ENCODE measurements around the gene AP1AR.
"Not testable (repeated sequence)": the region's sequence is repeated elsewhere in the genome, so short reads cannot be mapped to it uniquely, and the experiment has no call there.

The AP1AR gene

GRCh38 chr4:112289407-112290253, 58.0 kb downstream of the AP1AR start:
- DNase-seq (ENCODE audit: low read depth, low spot score): no peak
- no peak overlapping the region for H3K27ac ChIP-seq (ENCODE audit: low read length)
- no CpG with 5 or more reads among the region's 10 CpGs for WGBS (ENCODE audit: insufficient coverage, insufficient read length)
- H3K27me3 ChIP-seq (ENCODE audit: control insufficient read depth, insufficient read depth, low read length): peaks cover 1% of the 10 kb centered on the region; the same call in 1 of the 2 replicates
- no peaks in the 10 kb centered on the region for H3K9me3 ChIP-seq (ENCODE audit: control insufficient read depth, insufficient read depth, low read length)
- no peaks in the 10 kb centered on the region; the same call in 1 of the 2 replicates for H3K4me1 ChIP-seq (ENCODE audit: control insufficient read depth, insufficient read depth, low read length)
- no peak overlapping the region for H3K4me3 ChIP-seq (ENCODE audit: low read length)
- no peaks in the 10 kb centered on the region for H3K36me3 ChIP-seq (ENCODE audit: control insufficient read depth, insufficient read depth, low read length)

- no peak for DNase-seq (ENCODE audit: low read depth, low spot score)
- Histone ChIP-seq H3K4me1 (ENCODE audit: control insufficient read depth, insufficient read depth, low read length) (no peaks in the 10 kb centered on the region), H3K4me3 (ENCODE audit: low read length) (no peak overlapping the region), H3K27ac (ENCODE audit: low read length) (no peak overlapping the region), H3K36me3 (ENCODE audit: control insufficient read depth, insufficient read depth, low read length) (no peaks in the 10 kb centered on the region), H3K27me3 (ENCODE audit: control insufficient read depth, insufficient read depth, low read length) (peaks cover 1% of the 10 kb centered on the region; the same call in 1 of the 2 replicates), H3K9me3 (ENCODE audit: control insufficient read depth, insufficient read depth, low read length) (no peaks in the 10 kb centered on the region)
- no CpG with 5 or more reads among the region's 3 CpGs for WGBS (ENCODE audit: insufficient coverage, insufficient read length)
Measured at GRCh38 chr4:112290341-112290740, 58.8 kb downstream of the AP1AR start.

GRCh38 chr4:112296949-112297880, 65.6 kb downstream of the AP1AR start, which contains the start of gene ALPK1:
TSS of gene ALPK1 (plus strand) at chr4:112297369.
- no peaks in the 10 kb centered on the region for H3K27me3 ChIP-seq (ENCODE audit: control insufficient read depth, insufficient read depth, low read length)
- no peak within 1 kb of the TSS for H3K4me3 ChIP-seq (ENCODE audit: low read length)
- DNase-seq (ENCODE audit: low read depth, low spot score): no peak
- H3K36me3 ChIP-seq (ENCODE audit: control insufficient read depth, insufficient read depth, low read length): no peaks in the 10 kb centered on the region
- H3K9me3 ChIP-seq (ENCODE audit: control insufficient read depth, insufficient read depth, low read length): no peaks in the 10 kb centered on the region
- no peak within 1 kb of the TSS for H3K27ac ChIP-seq (ENCODE audit: low read length)
- H3K4me1 ChIP-seq (ENCODE audit: control insufficient read depth, insufficient read depth, low read length): no peaks in the 10 kb centered on the region
- WGBS (ENCODE audit: insufficient coverage, insufficient read length): no CpG with 5 or more reads among the region's 4 CpGs

GRCh38 chr4:112299721-112300120, 68.1 kb downstream of the AP1AR start:
- Histone ChIP-seq H3K27ac (ENCODE audit: low read length) (no peak overlapping the region), H3K4me1 (ENCODE audit: control insufficient read depth, insufficient read depth, low read length) (peaks cover 3% of the 10 kb centered on the region), H3K27me3 (ENCODE audit: control insufficient read depth, insufficient read depth, low read length) (no peaks in the 10 kb centered on the region), H3K9me3 (ENCODE audit: control insufficient read depth, insufficient read depth, low read length) (no peaks in the 10 kb centered on the region), H3K36me3 (ENCODE audit: control insufficient read depth, insufficient read depth, low read length) (no peaks in the 10 kb centered on the region), H3K4me3 (ENCODE audit: low read length) (no peak overlapping the region)
- no peak for DNase-seq (ENCODE audit: low read depth, low spot score)
- WGBS (ENCODE audit: insufficient coverage, insufficient read length): no CpG with 5 or more reads among the region's 4 CpGs

- no peaks in the 10 kb centered on the region for H3K36me3 ChIP-seq (ENCODE audit: control insufficient read depth, insufficient read depth, low read length)
- no peak overlapping the region for H3K4me3 ChIP-seq (ENCODE audit: low read length)
- no peaks in the 10 kb centered on the region for H3K9me3 ChIP-seq (ENCODE audit: control insufficient read depth, insufficient read depth, low read length)
- H3K27ac ChIP-seq (ENCODE audit: low read length): no peak overlapping the region
- no peaks in the 10 kb centered on the region for H3K27me3 ChIP-seq (ENCODE audit: control insufficient read depth, insufficient read depth, low read length)
- no CpG with 5 or more reads among the region's 5 CpGs for WGBS (ENCODE audit: insufficient coverage, insufficient read length)
- no peak for DNase-seq (ENCODE audit: low read depth, low spot score)
- H3K4me1 ChIP-seq (ENCODE audit: control insufficient read depth, insufficient read depth, low read length): peaks cover 3% of the 10 kb centered on the region
Measured at GRCh38 chr4:112302320-112303274, 71.0 kb downstream of the AP1AR start.

- no CpG with 5 or more reads among the region's 3 CpGs for whole genome bisulfite sequencing (ENCODE audit: insufficient coverage, insufficient read length)
- not testable (repeated sequence) for H3K4me1 ChIP-seq (ENCODE audit: control insufficient read depth, insufficient read depth, low read length); H3K9me3 ChIP-seq (ENCODE audit: control insufficient read depth, insufficient read depth, low read length); H3K4me3 ChIP-seq (ENCODE audit: low read length); DNase-seq (ENCODE audit: low read depth, low spot score); H3K36me3 ChIP-seq (ENCODE audit: control insufficient read depth, insufficient read depth, low read length); H3K27me3 ChIP-seq (ENCODE audit: control insufficient read depth, insufficient read depth, low read length); H3K27ac ChIP-seq (ENCODE audit: low read length)
Measured at GRCh38 chr4:112305477-112305876, 73.9 kb downstream of the AP1AR start.

- no CpG with 5 or more reads among the region's 12 CpGs for WGBS (ENCODE audit: insufficient coverage, insufficient read length)
- not testable (repeated sequence) for DNase-seq (ENCODE audit: low read depth, low spot score); H3K4me3 ChIP-seq (ENCODE audit: low read length)
Measured at GRCh38 chr4:112309263-112309791, 77.7 kb downstream of the AP1AR start.

GRCh38 chr4:112311516-112311915, 79.9 kb downstream of the AP1AR start:
- Histone ChIP-seq H3K4me3 (ENCODE audit: low read length) (no peak overlapping the region), H3K9me3 (ENCODE audit: control insufficient read depth, insufficient read depth, low read length) (no peaks in the 10 kb centered on the region), H3K27me3 (ENCODE audit: control insufficient read depth, insufficient read depth, low read length) (no peaks in the 10 kb centered on the region), H3K27ac (ENCODE audit: low read length) (no peak overlapping the region), H3K4me1 (ENCODE audit: control insufficient read depth, insufficient read depth, low read length) (peaks cover 2% of the 10 kb centered on the region; the same call in 1 of the 2 replicates), H3K36me3 (ENCODE audit: control insufficient read depth, insufficient read depth, low read length) (no peaks in the 10 kb centered on the region)
- WGBS (ENCODE audit: insufficient coverage, insufficient read length): no CpG with 5 or more reads among the region's 5 CpGs
- no peak for DNase-seq (ENCODE audit: low read depth, low spot score)

More at GRCh38 chr4:112309263-112309791, 77.7 kb downstream of the AP1AR start:
- H3K27ac ChIP-seq (ENCODE audit: low read length); H3K27me3 ChIP-seq (ENCODE audit: control insufficient read depth, insufficient read depth, low read length); H3K9me3 ChIP-seq (ENCODE audit: control insufficient read depth, insufficient read depth, low read length); H3K36me3 ChIP-seq (ENCODE audit: control insufficient read depth, insufficient read depth, low read length); H3K4me1 ChIP-seq (ENCODE audit: control insufficient read depth, insufficient read depth, low read length): not testable (repeated sequence)

GRCh38 chr4:112312610-112313239, 81.1 kb downstream of the AP1AR start:
- WGBS (ENCODE audit: insufficient coverage, insufficient read length): no CpG with 5 or more reads among the region's 5 CpGs
- Histone ChIP-seq H3K36me3 (ENCODE audit: control insufficient read depth, insufficient read depth, low read length) (no peaks in the 10 kb centered on the region), H3K27me3 (ENCODE audit: control insufficient read depth, insufficient read depth, low read length) (no peaks in the 10 kb centered on the region), H3K4me1 (ENCODE audit: control insufficient read depth, insufficient read depth, low read length) (peaks cover 2% of the 10 kb centered on the region; the same call in 1 of the 2 replicates), H3K9me3 (ENCODE audit: control insufficient read depth, insufficient read depth, low read length) (no peaks in the 10 kb centered on the region), H3K27ac (ENCODE audit: low read length) (no peak overlapping the region), H3K4me3 (ENCODE audit: low read length) (no peak overlapping the region)
- no peak for DNase-seq (ENCODE audit: low read depth, low spot score)
